Measurements from ENCODE around the gene GPS1.

Gene GPS1

DNA sequence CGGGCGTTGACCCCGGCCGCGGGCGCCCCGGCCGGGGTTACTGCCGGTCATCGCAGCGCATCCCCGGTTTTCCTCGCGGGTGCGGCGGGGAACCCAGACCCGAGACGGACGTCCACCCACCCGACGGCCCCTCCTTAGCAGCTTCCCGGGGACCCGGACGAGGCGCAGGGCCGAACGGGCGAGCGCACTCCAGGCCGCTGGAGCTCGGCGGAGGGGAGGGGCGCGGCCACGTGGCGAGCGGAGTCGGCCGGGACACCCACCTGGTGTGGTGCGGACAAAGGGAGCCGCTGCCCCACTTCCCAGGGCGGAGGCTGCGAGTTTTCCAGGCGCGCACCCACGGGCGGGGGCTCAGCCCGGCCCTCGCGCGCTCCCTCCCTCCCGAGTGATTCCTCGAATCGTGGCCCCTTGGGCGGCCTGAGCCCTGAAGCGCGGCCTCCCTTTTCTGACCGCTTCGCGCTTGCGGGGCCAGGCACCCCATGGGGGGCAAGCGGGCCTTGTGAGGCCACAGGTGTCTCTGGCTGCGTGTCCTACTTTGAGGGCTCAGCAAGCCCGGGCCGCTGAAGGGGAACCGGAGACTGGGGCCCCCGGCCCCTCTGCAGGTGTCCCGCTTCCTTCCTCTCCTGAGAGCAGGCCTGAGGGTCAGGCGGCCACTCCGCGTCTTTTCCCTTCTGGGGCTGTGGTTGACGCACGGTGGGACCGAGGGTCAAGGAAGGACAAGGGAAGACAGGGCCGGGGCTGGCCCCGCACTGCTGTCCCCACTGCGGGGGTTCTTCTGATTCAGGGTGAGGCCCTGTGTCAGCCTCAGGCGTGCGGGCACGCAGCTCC is 47.5 kb downstream of the GPS1 start:
- Histone ChIP-seq H3K79me2 (ENCODE audit: low read length) (peaks cover 54% of the 10 kb centered on the region), H2AFZ (ENCODE audit: low read depth, low read length) (no peak overlapping the region), H3K27me3 (ENCODE audit: low read depth, low read length) (no peaks in the 10 kb centered on the region), H3K9ac (ENCODE audit: low read length) (peak overlapping the region; percentile 99), H3K9me3 (ENCODE audit: insufficient read depth, low read length) (no peaks in the 10 kb centered on the region), H3K27ac (ENCODE audit: low read length) (peak overlapping the region; percentile 90), H4K20me1 (ENCODE audit: insufficient read depth, low read length) (peaks cover 21% of the 10 kb centered on the region), H3K36me3 (replicated peaks; ENCODE audit: low read depth, low read length) (peaks cover 30% of the 10 kb centered on the region), H3K4me3 (ENCODE audit: low read length) (peak overlapping the region; percentile 92), H3K4me2 (ENCODE audit: low read length) (peak overlapping the region; percentile 99), H3K4me1 (ENCODE audit: low read length) (peaks cover 30% of the 10 kb centered on the region)
- TF ChIP-seq, protein P1, sequence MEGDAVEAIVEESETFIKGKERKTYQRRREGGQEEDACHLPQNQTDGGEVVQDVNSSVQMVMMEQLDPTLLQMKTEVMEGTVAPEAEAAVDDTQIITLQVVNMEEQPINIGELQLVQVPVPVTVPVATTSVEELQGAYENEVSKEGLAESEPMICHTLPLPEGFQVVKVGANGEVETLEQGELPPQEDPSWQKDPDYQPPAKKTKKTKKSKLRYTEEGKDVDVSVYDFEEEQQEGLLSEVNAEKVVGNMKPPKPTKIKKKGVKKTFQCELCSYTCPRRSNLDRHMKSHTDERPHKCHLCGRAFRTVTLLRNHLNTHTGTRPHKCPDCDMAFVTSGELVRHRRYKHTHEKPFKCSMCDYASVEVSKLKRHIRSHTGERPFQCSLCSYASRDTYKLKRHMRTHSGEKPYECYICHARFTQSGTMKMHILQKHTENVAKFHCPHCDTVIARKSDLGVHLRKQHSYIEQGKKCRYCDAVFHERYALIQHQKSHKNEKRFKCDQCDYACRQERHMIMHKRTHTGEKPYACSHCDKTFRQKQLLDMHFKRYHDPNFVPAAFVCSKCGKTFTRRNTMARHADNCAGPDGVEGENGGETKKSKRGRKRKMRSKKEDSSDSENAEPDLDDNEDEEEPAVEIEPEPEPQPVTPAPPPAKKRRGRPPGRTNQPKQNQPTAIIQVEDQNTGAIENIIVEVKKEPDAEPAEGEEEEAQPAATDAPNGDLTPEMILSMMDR (IDR thresholded peaks at IDR 0.05; ENCODE audit: low read depth, low read length), result no peak
- TF ChIP-seq EZH2phosphoT487 (IDR thresholded peaks at IDR 0.05; ENCODE audit: low read depth), result no peak

DNA sequence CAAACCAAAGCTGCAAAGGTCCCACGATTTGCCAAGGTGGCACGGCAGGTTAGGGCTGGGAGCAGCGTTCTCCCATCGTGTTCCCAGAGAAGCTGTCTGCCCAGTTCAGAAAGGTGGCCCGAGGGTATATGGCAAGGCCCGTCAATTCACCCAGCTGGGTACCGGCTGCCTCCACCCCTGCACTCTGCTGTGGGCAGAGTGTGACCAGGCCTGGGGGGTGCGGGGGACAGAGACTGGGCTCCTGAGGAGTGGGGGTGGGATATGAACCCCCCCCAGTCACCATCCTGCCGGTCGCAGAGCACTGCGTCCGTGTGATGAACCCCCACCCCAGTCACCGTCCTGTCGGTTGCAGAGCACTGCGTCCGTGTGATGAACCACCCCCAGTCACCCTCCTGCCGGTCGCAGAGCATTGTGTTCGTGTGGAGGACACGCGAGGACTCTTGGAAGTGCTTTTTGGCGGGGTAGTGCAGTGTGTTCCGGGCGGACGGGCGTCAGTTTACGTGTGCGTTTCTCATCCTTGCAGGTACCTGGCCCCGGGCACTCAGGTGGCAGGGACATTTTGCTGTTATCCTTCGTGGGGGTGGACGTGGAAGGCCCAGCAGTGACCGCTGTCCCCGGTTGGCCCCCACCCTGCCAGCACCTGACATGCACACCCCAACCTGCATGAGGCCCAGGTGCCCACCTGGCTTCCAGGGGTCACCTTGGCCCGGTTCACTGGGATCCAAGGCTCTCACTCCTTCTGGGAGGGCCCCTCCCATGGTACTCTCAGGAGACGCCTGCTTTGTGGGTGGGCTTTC is 49.0 kb downstream of the GPS1 start:
- H3K27me3 ChIP-seq (ENCODE audit: low read depth, low read length), result no peaks in the 10 kb centered on the region
- H3K4me3 ChIP-seq (ENCODE audit: low read length), result no peak overlapping the region
- H3K36me3 ChIP-seq (replicated peaks; ENCODE audit: low read depth, low read length), result peaks cover 19% of the 10 kb centered on the region
- peak overlapping the region; percentile 99 for H3K4me2 ChIP-seq (ENCODE audit: low read length)
- no peaks in the 10 kb centered on the region for H3K9me3 ChIP-seq (ENCODE audit: insufficient read depth, low read length)
- H2AFZ ChIP-seq (ENCODE audit: low read depth, low read length), result no peak overlapping the region
- H3K79me2 ChIP-seq (ENCODE audit: low read length), result peaks cover 43% of the 10 kb centered on the region
- peaks cover 35% of the 10 kb centered on the region for H3K4me1 ChIP-seq (ENCODE audit: low read length)
- TF ChIP-seq EZH2phosphoT487 (IDR thresholded peaks at IDR 0.05; ENCODE audit: low read depth), result no peak
- TF ChIP-seq, protein P1 (IDR thresholded peaks at IDR 0.05; ENCODE audit: low read depth, low read length), result no peak
- peaks cover 14% of the 10 kb centered on the region for H4K20me1 ChIP-seq (ENCODE audit: insufficient read depth, low read length)
- H3K27ac ChIP-seq (ENCODE audit: low read length), result no peak overlapping the region
- no peak overlapping the region for H3K9ac ChIP-seq (ENCODE audit: low read length)

DNA sequence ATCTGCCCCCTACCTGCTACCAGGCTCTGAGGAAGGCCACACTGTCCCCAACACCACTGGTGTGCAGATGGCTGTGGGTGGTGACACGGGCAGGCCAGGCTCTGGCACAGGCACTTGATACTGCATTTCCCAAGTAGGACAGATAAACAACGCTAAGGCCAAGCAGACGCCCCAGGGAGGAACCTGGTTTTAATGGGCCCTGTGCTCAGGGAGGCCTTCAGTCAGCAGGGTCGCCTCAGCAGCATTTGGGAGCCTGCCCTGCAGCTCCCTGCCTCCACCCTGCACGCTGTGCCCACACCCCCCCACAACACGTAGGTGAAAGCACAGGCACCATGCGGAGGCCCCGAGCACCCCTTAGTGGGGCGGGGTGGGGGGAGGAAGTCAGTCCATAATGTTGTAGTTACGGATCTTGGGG is 49.6 kb downstream of the GPS1 start:
- TF ChIP-seq EZH2phosphoT487 (IDR thresholded peaks at IDR 0.05; ENCODE audit: low read depth), result no peak
- TF ChIP-seq, protein P1 (IDR thresholded peaks at IDR 0.05; ENCODE audit: low read depth, low read length), result no peak
- Histone ChIP-seq H3K9ac (ENCODE audit: low read length) (no peak overlapping the region), H3K9me3 (ENCODE audit: insufficient read depth, low read length) (no peaks in the 10 kb centered on the region), H3K27ac (ENCODE audit: low read length) (no peak overlapping the region), H4K20me1 (ENCODE audit: insufficient read depth, low read length) (peaks cover 8% of the 10 kb centered on the region), H3K4me3 (ENCODE audit: low read length) (no peak overlapping the region), H2AFZ (ENCODE audit: low read depth, low read length) (no peak overlapping the region), H3K36me3 (replicated peaks; ENCODE audit: low read depth, low read length) (peaks cover 13% of the 10 kb centered on the region), H3K4me2 (ENCODE audit: low read length) (no peak overlapping the region), H3K27me3 (ENCODE audit: low read depth, low read length) (no peaks in the 10 kb centered on the region), H3K4me1 (ENCODE audit: low read length) (peaks cover 38% of the 10 kb centered on the region), H3K79me2 (ENCODE audit: low read length) (peaks cover 37% of the 10 kb centered on the region)
